Measurements from ENCODE around the gene AHNAK. TPM values are rescaled to one million over a fixed set of nuclear protein-coding genes. Genes with fewer than 3 reads are reported as not detected.

AHNAK gene
- total and polyA plus RNA-seq, 2 of the 8 experiments (the other 6 are each of a cell fraction or from before 2014, with no cell fraction given) = 2.0 to 5.8 TPM

- TF ChIP-seq CHD7 (IDR thresholded peaks at IDR 0.05; ENCODE audit: insufficient replicate concordance, low read length) = no peak
Measured at GRCh38 chr11:62556108-62556874, 9.7 kb upstream of the AHNAK start (continued).
